Measurements from ENCODE around the gene PTGER1. TPM values are rescaled to one million over a fixed set of nuclear protein-coding genes. Genes with fewer than 3 reads are reported as not detected.
"Not testable (repeated sequence)": the region's sequence is repeated elsewhere in the genome, so short reads cannot be mapped to it uniquely, and the experiment has no call there.

The PTGER1 gene
- total RNA-seq, 1 donor from 2014 or later = not detected

- Histone ChIP-seq H3K4me1 (no peaks in the 10 kb centered on the region), H3K4me3 (no peak overlapping the region), H3K9me3 (no peaks in the 10 kb centered on the region), H3K27me3 (no peaks in the 10 kb centered on the region), H3K36me3 (no peaks in the 10 kb centered on the region), H3K27ac (peak overlapping the region; percentile 46)
- DNase-seq (ENCODE audit: extremely low spot score in 2 of 2) = no peak
- intact Hi-C loops (cut with DNase I) = no loop called here
- no peak for TF ChIP-seq CTCF (IDR thresholded peaks at IDR 0.05)
- no peak for TF ChIP-seq POLR2AphosphoS5 (IDR thresholded peaks at IDR 0.05; ENCODE audit: insufficient read depth in 1 of 2, low read depth in 1 of 2)
- no peak for TF ChIP-seq POLR2A (IDR thresholded peaks at IDR 0.05)
Observed at GRCh38 chr19:14507704-14508542, 32.8 kb upstream of the PTGER1 start.

- Histone ChIP-seq H3K36me3 (no peaks in the 10 kb centered on the region), H3K4me1 (no peaks in the 10 kb centered on the region), H3K27me3 (no peaks in the 10 kb centered on the region), H3K9me3 (no peaks in the 10 kb centered on the region), H3K27ac (peak overlapping the region; percentile 77), H3K4me3 (no peak overlapping the region)
- intact Hi-C loops (cut with DNase I) = no loop called here
- TF ChIP-seq POLR2A (IDR thresholded peaks at IDR 0.05) (no peak), CTCF (IDR thresholded peaks at IDR 0.05) (peak; percentile 6 to 44 (median 23))
- no peak for DNase-seq (ENCODE audit: extremely low spot score in 2 of 2)
Observed at GRCh38 chr19:14505488-14506239, 30.5 kb upstream of the PTGER1 start.

GRCh38 chr19:14504575-14504974 lies 29.4 kb upstream of the PTGER1 start:
- H3K9me3 ChIP-seq; H3K4me1 ChIP-seq; intact Hi-C loops (cut with DNase I); DNase-seq (ENCODE audit: extremely low spot score in 2 of 2); H3K36me3 ChIP-seq; H3K27ac ChIP-seq; H3K27me3 ChIP-seq; H3K4me3 ChIP-seq: not testable (repeated sequence)

- Histone ChIP-seq H3K4me3 (no peak overlapping the region), H3K4me1 (peaks cover 3% of the 10 kb centered on the region), H3K27me3 (no peaks in the 10 kb centered on the region), H3K27ac (no peak overlapping the region), H3K9me3 (no peaks in the 10 kb centered on the region), H3K36me3 (no peaks in the 10 kb centered on the region)
- intact Hi-C loops (cut with DNase I) = no loop called here
- no peak for DNase-seq (ENCODE audit: extremely low spot score in 2 of 2)
- TF ChIP-seq POLR2AphosphoS5 (IDR thresholded peaks at IDR 0.05; ENCODE audit: insufficient read depth in 1 of 2, low read depth in 1 of 2) = no peak
- TF ChIP-seq CTCF (IDR thresholded peaks at IDR 0.05) = no peak
- TF ChIP-seq POLR2A (IDR thresholded peaks at IDR 0.05) = no peak
Observed at GRCh38 chr19:14503285-14503684, 28.1 kb upstream of the PTGER1 start.

- no peak overlapping the region for H3K4me3 ChIP-seq
- no peaks in the 10 kb centered on the region for H3K9me3 ChIP-seq
- no peak for DNase-seq (ENCODE audit: extremely low spot score in 2 of 2)
- no peaks in the 10 kb centered on the region for H3K36me3 ChIP-seq
- no peak for TF ChIP-seq POLR2AphosphoS5 (IDR thresholded peaks at IDR 0.05; ENCODE audit: insufficient read depth in 1 of 2, low read depth in 1 of 2)
- no peak for TF ChIP-seq POLR2A (IDR thresholded peaks at IDR 0.05)
- no peaks in the 10 kb centered on the region for H3K27me3 ChIP-seq
- intact Hi-C loops (cut with DNase I) = no loop called here
- peaks cover 11% of the 10 kb centered on the region for H3K4me1 ChIP-seq
- no peak overlapping the region for H3K27ac ChIP-seq
Observed at GRCh38 chr19:14502334-14503092, 27.4 kb upstream of the PTGER1 start.

Data from vagina (tissue), 2 donors.